Omental fat pad (tissue), 4 donors: ENCODE measurements around the gene RASL11B. TPM values are rescaled to one million over a fixed set of nuclear protein-coding genes. Genes with fewer than 3 reads are reported as not detected.
A peak's percentile ranks its signal among the peaks of the same experiment; 100 is the strongest.

ENCODE experiments used
- ATAC-seq: fragments of 150-250 bp; one replicate; pipeline ENCODE4 v1.9.1; 2016; ENCODE audit warnings: mild to moderate bottlenecking, moderate library complexity; ENCODE audit not compliant: low FRiP score
- DNase-seq: peaks from one replicate; pipeline ENCODE4 v3.0.0-alpha.2; 2019; ENCODE audit warnings: low spot score
- CTCF ChIP-seq, 3 donors: fragments of 450-650 bp; IDR thresholded peaks; one replicate each; pipeline ENCODE4 v1.5.1; 2016 to 2017; ENCODE audit warnings: antibody characterized with exemption in 3 of 3, mild to moderate bottlenecking in 3 of 3, moderate library complexity in 2 of 3
- total RNA-seq, 4 donors: library from RNA; depleted of rRNA; stranded (reverse); fragments of >200 nt; gene quantifications; one replicate each; pipeline ENCODE4 v1.1.0, GENCODE V29; 2016

Gene RASL11B
- total RNA-seq, 4 donors from 2014 or later: 0.56 to 1.9 (median 1.7) TPM; not detected in 1

GRCh38 chr4:52853351-52853750 is 8.8 kb upstream of the RASL11B start:
- no peak for TF ChIP-seq CTCF (IDR thresholded peaks at IDR 0.05)
- ATAC-seq (no peak), DNase-seq (no peak)

DNA sequence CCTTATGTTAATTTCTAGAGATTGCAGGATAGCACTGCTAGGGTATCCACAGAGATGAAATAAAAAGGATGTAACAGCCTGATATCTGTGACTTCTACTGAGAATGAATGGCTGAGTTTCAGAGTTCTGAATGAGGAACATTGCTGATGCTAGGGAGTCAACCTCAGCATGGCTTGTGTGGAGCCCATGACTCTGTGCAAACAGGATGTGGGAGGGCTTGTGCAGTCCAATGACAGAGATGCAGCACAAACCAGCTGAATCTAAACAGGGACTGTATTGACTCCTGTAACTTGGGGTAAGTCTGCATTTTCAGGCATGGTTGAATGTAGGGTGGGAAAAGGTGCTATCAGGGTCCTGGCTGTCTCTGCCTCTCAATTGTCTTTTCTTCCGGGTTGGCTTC is 5.3 kb upstream of the RASL11B start:
- DNase-seq: no peak
- no peak for ATAC-seq

GRCh38 chr4:52860361-52860760 is 1.8 kb upstream of the RASL11B start:
- TF ChIP-seq CTCF (IDR thresholded peaks at IDR 0.05): no peak
- DNase-seq (no peak), ATAC-seq (no peak)

More for the DNA sequence above, 5.3 kb upstream of the RASL11B start:
- no peak for TF ChIP-seq CTCF (IDR thresholded peaks at IDR 0.05)

DNA sequence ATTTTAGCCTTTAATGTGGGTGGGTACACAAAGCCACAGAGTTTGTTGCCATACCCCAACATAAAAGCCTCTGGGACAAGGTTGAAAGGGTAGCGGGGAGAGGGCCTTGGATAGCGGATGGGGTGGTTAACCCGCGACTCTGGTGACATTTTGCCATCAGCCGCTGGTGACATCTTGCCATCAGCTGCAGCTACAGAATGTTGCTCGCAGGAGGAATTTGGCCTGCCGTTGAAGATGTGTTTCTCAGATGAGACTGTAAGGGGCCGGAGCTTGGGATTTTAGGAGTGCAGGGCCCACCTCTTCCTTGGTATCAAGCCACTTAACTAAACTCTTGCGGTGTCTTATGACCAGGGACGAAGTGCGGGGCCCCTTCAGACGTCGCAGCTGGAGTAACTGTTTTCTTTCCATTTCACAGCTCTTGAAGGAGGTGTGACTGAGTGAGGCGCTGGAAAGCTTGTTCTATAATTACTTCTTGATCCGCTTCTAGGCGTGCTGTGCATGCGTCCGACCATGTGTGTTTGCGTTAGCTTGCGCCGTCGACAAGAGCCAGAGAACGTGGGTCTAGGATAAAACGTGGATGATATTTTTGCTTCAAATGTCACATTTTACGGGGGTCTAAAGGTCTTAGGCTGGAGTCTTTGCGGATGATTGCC is 820 bp upstream of the RASL11B start:
- TF ChIP-seq CTCF (IDR thresholded peaks at IDR 0.05): no peak
- ATAC-seq (peak; percentile 1), DNase-seq (no peak)

- TF ChIP-seq CTCF (IDR thresholded peaks at IDR 0.05): no peak
- ATAC-seq (no peak), DNase-seq (no peak)
These were observed 583 bp downstream of the RASL11B start for GRCh38 chr4:52862639-52863161.

- TF ChIP-seq CTCF (IDR thresholded peaks at IDR 0.05): no peak
- no peak for DNase-seq
- no peak for ATAC-seq
These were observed 1.2 kb downstream of the RASL11B start for GRCh38 chr4:52863324-52863723.

GRCh38 chr4:52864793-52865192 is 2.7 kb downstream of the RASL11B start:
- no peak for TF ChIP-seq CTCF (IDR thresholded peaks at IDR 0.05)
- DNase-seq (no peak), ATAC-seq (no peak)
